Measurements from ENCODE around the gene UBR4. TPM values are rescaled to one million over a fixed set of nuclear protein-coding genes. Genes with fewer than 3 reads are reported as not detected.

The UBR4 gene
- polyA plus RNA-seq, 3 donors: 109 to 149 (median 124) TPM

- DNase-seq (ENCODE audit: extremely low read depth in 1 of 11, low read depth in 9 of 11, low spot score in 4 of 11): no peak
Measured at GRCh38 chr1:19120070-19120469, 90.0 kb downstream of the UBR4 start.

GRCh38 chr1:19115082-19115808 lies 94.8 kb downstream of the UBR4 start:
- DNase-seq (ENCODE audit: extremely low read depth in 1 of 11, low read depth in 9 of 11, low spot score in 4 of 11): no peak

DNA sequence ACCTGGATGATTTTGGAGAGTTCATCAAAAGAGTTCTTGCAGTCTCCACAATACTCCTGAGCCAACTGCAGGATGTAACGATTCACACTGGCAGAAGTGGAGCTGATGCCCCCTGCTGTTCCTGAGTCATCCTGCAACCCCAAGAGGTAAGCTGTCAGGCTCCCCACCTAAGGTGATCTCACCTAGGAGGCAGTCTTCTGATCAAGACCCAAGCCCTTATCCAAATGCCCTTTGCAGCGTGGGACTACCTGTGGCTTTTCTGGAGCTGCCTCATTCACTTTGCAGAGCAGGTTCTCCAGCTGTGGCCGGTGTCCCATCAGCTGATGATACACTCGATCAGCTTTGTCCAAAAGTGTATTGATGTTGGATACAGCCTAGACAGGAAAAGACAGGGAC lies 96.4 kb downstream of the UBR4 start:
- DNase-seq (ENCODE audit: extremely low read depth in 1 of 11, low read depth in 9 of 11, low spot score in 4 of 11): peak in 6 of 11 donors; percentile 24 to 54 (median 30)

- DNase-seq (ENCODE audit: extremely low read depth in 1 of 11, low read depth in 9 of 11, low spot score in 4 of 11): no peak
Measured at GRCh38 chr1:19112891-19113696, 97.0 kb downstream of the UBR4 start.

- DNase-seq (ENCODE audit: extremely low read depth in 1 of 11, low read depth in 9 of 11, low spot score in 4 of 11): peak in 4 of 11 donors; percentile 16 to 33 (median 22)
Measured at GRCh38 chr1:19110257-19110927, 99.7 kb downstream of the UBR4 start.

- no peak for DNase-seq (ENCODE audit: extremely low read depth in 1 of 11, low read depth in 9 of 11, low spot score in 4 of 11)
Measured at GRCh38 chr1:19109545-19109944, 100.5 kb downstream of the UBR4 start.

GRCh38 chr1:19101244-19101643 lies 108.8 kb downstream of the UBR4 start:
- DNase-seq (ENCODE audit: extremely low read depth in 1 of 11, low read depth in 9 of 11, low spot score in 4 of 11): no peak

DNA sequence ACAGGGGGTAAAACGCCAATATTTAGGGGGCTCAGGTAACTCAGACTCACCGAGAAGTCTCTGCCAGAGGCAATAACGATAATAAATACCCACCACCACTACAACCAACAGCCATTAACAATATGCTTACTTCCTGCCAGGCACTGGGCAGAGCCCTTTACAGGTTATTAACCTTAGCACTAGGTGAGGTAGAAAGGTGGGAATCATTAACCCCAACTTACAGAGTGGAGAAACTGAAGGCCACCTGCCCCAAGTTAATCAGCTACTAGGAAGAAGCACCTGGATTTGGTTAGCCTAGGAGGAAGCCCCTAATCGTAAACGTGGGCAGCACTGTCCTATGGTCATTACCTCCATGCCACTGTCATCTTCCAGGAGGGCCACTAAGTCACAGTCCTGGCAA lies 110.0 kb downstream of the UBR4 start:
- DNase-seq (ENCODE audit: extremely low read depth in 1 of 11, low read depth in 9 of 11, low spot score in 4 of 11): no peak

DNA sequence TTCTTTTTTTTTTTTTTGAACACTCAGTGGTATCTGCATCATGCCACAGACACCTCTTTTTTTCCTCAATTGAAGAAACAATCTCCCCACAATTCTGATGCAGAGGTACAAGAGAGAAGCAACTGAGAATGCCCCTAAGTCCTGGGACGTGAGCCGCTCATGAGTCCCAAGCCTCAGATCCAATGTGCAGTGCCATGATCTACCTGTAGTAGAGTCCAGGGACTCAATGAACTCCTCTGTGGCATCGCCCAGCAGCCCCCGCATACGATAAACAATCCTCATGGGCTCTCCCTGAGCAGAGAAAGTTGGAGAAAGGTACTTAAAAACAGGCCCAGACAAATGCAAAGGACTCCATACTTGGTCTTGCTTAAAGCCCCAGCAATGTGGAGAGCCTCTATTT lies 113.1 kb downstream of the UBR4 start:
- DNase-seq (ENCODE audit: extremely low read depth in 1 of 11, low read depth in 9 of 11, low spot score in 4 of 11): no peak

DNA sequence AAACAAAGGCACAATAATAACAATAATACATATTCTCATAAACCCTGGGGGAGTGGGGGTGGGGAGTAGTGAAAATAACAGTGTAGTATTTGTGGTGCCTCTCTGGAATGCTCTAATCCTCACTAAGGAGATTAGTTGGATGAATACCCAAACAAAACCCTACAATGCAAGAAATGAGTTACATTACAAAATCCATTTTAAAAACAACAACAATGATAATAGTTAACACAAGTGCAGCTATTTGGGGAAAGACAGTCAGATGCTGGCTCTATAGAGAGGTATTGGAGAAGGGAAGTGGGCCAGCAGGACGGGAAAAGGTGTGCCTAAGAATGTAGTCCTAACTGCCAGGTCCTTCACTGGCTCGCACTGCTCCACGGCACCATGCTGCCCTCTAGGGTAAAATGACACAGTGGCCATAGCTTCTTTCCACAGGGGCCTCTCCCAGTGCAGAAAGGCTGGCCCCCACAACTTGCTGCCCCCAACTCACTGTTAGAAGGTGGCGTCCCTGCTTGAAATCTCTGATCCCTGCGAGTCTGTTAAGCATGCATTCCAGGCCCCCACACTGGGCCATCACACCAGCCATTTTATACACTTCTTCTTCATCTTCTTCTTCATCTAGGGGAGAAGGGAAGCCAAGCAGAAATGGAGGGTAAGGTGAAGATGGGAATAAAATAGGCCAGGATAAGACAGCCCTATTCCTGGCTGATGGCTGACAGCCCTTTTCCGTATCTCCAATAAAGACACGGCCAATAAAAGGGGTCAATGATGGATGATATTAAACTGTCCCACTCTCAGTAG lies 113.8 kb downstream of the UBR4 start:
- DNase-seq (ENCODE audit: extremely low read depth in 1 of 11, low read depth in 9 of 11, low spot score in 4 of 11): no peak

DNA sequence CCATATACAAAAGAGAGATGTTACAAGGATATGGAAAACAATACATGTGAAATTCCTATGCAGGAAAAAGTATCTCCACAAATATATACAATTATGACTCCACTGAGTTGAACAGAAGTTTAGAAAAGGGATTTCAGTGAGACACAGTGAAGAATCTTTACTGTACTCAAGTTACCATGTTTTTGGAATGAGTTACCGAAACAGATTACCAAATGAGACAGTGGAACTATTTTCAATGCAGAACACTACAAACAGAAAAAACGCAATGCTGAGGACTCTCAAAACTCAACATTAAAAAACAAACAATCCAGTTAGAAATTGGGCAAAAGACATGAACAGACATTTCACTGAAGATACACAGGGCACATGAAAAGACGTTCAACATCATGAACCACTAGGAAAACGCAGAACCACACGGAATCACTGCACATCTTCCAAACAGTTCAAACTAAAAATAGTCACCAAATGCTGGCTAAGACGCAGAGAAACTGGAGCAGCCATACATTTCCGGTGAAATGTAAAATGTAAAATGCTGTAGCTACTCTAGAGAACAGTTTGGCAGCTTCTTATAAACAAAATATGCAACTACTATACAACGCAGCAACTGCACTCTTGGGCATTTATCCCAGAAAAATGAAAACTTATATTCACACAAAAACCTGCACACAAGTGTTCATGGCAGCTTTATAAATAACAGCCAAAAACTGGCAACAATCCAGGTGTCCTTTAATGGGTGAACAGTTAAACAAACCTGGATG lies 118.7 kb downstream of the UBR4 start:
- no peak for DNase-seq (ENCODE audit: extremely low read depth in 1 of 11, low read depth in 9 of 11, low spot score in 4 of 11)

DNA sequence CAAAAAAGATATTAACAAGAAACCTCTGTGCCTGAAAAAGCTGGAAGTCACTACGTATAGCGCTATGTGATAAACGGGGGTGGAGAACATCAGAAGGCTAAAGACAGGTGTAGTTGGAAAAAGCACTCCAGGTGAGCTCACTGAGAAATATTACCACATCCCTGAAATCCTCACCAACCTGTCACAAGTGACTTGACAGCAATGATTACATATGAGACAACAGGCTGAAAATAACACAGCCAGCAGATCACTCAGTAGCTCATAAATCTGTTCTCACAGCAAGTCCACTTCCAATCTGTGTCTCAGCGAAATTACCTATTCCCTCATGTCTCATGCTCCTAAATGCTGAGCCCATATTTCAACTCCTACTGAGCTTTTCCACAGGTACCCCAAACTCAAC lies 120.5 kb downstream of the UBR4 start:
- DNase-seq (ENCODE audit: extremely low read depth in 1 of 11, low read depth in 9 of 11, low spot score in 4 of 11): no peak

DNA sequence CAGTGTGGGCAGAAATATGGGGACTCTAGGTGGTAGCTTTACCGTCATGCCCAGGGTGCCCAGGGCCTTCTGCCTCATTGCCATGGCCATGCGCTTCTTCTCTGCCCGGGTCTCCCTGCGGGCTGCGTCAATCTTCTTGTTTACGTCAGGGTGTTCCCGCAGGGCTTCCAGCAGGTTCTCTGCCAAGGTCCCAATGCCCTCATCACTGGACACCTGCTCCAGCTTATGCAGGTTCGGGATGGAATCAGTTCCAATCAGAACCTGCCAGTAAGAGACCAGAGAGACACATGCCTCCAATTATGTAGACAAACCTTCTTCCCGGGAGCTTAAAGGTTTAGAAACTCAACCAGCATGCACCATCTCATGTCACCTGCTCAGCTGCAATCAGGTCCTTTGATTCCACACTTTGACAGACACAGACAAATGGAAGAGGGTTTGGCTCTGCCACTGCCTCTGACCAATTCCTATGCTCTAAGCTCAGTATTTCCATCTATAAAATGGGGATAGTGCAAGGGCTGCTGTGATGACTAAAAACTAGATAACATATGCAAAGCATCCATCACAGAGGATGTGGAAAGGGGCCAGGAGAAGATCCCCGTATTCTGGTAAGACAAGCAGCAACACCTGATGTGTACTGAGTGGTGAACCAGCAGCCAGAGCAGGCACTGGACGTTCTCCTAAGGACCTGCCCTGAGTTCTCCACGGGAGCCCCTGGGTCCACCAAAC lies 121.2 kb downstream of the UBR4 start:
- no peak for DNase-seq (ENCODE audit: extremely low read depth in 1 of 11, low read depth in 9 of 11, low spot score in 4 of 11)

DNA sequence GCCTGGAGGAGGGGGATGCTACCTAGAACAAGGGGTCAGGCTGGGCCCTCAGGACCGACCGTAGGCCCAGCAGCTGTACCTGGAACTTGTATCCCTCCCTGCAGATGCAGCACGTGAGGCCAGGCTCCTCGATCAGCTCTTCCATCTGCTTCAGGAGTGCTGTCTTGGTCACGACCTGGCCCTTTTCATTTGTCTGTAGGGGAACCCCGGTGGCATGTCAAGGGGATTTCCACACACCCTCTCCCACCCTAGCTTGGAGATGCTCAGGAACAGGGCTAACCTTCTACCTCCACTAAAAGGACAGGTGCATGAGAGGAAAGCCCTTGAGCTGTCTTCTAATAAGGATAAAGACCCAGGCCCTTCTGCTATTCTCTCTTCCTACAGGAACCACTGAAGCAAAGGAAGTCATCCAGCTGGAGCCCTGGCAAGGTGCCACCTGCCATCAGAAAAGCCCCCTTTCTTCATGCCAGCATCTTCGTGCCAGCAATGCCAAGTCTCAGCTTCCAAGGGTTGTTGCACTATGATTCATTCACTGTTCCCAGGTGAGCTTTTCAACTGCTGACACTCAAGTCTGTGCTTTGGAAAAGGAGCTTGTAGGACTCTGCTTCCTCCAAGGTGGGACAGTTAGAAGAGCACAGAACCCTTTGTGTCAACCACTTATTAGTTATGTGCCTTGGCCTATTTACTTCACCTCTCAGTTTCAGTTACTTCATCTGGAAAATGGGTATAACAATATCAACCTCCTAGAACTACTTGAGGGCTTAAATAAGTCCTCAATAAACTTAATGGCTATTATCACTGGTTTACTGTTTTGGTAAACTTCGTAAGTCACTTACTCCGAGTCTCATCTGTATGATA lies 122.1 kb downstream of the UBR4 start:
- no peak for DNase-seq (ENCODE audit: extremely low read depth in 1 of 11, low read depth in 9 of 11, low spot score in 4 of 11)

- DNase-seq (ENCODE audit: extremely low read depth in 1 of 11, low read depth in 9 of 11, low spot score in 4 of 11): no peak
Measured at GRCh38 chr1:19087017-19087736, 122.9 kb downstream of the UBR4 start.

- no peak for DNase-seq (ENCODE audit: extremely low read depth in 1 of 11, low read depth in 9 of 11, low spot score in 4 of 11)
Measured at GRCh38 chr1:19086176-19086875, 123.7 kb downstream of the UBR4 start.
